HepG2 (cell line): ENCODE results near the gene S100P. TPM values are rescaled to one million over a fixed set of nuclear protein-coding genes. Genes with fewer than 3 reads are reported as not detected.

Source experiments
- CREB1 ChIP-seq, 2 experiments: fragments of 450-650 bp in 1 of 2; IDR thresholded peaks; 2 replicates each; pipeline ENCODE4 v1.6.1; 2016 to 2017; ENCODE audit warnings: control low read depth in 1 of 2, mild to moderate bottlenecking in 1 of 2, missing compliant biosample characterization in 1 of 2, missing genetic modification characterization in 1 of 2
- HNF1B ChIP-seq: sonication (generic); formaldehyde crosslinking; IDR thresholded peaks from 2 replicates; pipeline ENCODE4 v1.5.1; 2020; ENCODE audit warnings: mild to moderate bottlenecking, moderate library complexity, missing genetic modification reagents
- HOXA3 ChIP-seq: sonication (generic); formaldehyde crosslinking; IDR thresholded peaks from 2 replicates; pipeline ENCODE4 v1.5.0; 2020; ENCODE audit warnings: missing genetic modification reagents
- MTA3 ChIP-seq: sonication (generic); formaldehyde crosslinking; IDR thresholded peaks from 2 replicates; pipeline ENCODE4 v1.4.0; 2020; ENCODE audit warnings: missing genetic modification reagents
- NR0B2 ChIP-seq: sonication (generic); formaldehyde crosslinking; IDR thresholded peaks from 2 replicates; pipeline ENCODE4 v1.4.0; 2020; ENCODE audit warnings: mild to moderate bottlenecking, missing genetic modification reagents
- PPARG ChIP-seq: conservative IDR thresholded peaks from 2 replicates; pipeline ENCODE4 v1.6.1; 2016; ENCODE audit warnings: missing biosample characterization, missing genetic modification reagents
- SMAD1 ChIP-seq: sonication (generic); formaldehyde crosslinking; IDR thresholded peaks from 2 replicates; pipeline ENCODE4 v1.4.0; 2020; ENCODE audit warnings: missing genetic modification reagents, low read depth, mild to moderate bottlenecking, borderline replicate concordance
- ZBTB10 ChIP-seq: sonication (generic); formaldehyde crosslinking; IDR thresholded peaks from 2 replicates; pipeline ENCODE4 v1.4.0; 2020; ENCODE audit warnings: missing genetic modification reagents, borderline replicate concordance
- ZFP36L1 ChIP-seq: sonication (generic); formaldehyde crosslinking; IDR thresholded peaks from 2 replicates; pipeline ENCODE4 v1.8.0; 2022; ENCODE audit warnings: mild to moderate bottlenecking, missing genetic modification reagents, moderate library complexity
- ZNF143 ChIP-seq: sonication (generic); formaldehyde crosslinking; IDR thresholded peaks from 2 replicates; pipeline ENCODE4 v1.4.0; 2020; ENCODE audit warnings: missing genetic modification reagents
- ZNF207 ChIP-seq: fragments of 450-650 bp; IDR thresholded peaks from 2 replicates; pipeline ENCODE4 v1.6.1; 2016; ENCODE audit warnings: antibody characterized with exemption, borderline replicate concordance
- ZNF280D ChIP-seq: sonication (generic); formaldehyde crosslinking; IDR thresholded peaks from 2 replicates; pipeline ENCODE4 v1.5.1; 2020; ENCODE audit warnings: mild to moderate bottlenecking, missing genetic modification reagents
- ZNF569 ChIP-seq: sonication (generic); formaldehyde crosslinking; IDR thresholded peaks from 2 replicates; pipeline ENCODE4 v1.5.0; 2020; ENCODE audit warnings: mild to moderate bottlenecking, missing genetic modification reagents, moderate library complexity, borderline replicate concordance
- ZNF7 ChIP-seq: IDR thresholded peaks from 2 replicates; pipeline ENCODE4 v1.6.1; 2016; ENCODE audit warnings: missing biosample characterization, missing genetic modification reagents
- ZNF780A ChIP-seq: sonication (generic); formaldehyde crosslinking; IDR thresholded peaks from 2 replicates; pipeline ENCODE4 v1.8.0; 2022; ENCODE audit warnings: mild to moderate bottlenecking, missing genetic modification reagents, moderate library complexity
- ZNF816 ChIP-seq: sonication (generic); formaldehyde crosslinking; IDR thresholded peaks from 2 replicates; pipeline ENCODE4 v1.8.0; 2022; ENCODE audit warnings: missing genetic modification reagents, mild to moderate bottlenecking, borderline replicate concordance
- polyA plus RNA-seq, 8 experiments: library from polyadenylated mRNA; depleted of rRNA in 3 of 8; stranded (reverse) in 7 of 8; unstranded in 1 of 8; fragments of >200 nt; fragmentation: Illumina TruSeq in 4 of 8; extraction: Trizol in 4 of 8; gene quantifications; 2 replicates each; pipeline versions ENCODE4 v1.2.1 to v1.2.3, GENCODE V29; 2011 to 2016; ENCODE audit warnings: low read depth in 4 of 8, missing spikeins in 1 of 8, mixed read lengths in 1 of 8; ENCODE audit not compliant: insufficient read depth in 1 of 8
- total RNA-seq, 5 experiments: library from RNA; depleted of rRNA; stranded (reverse); fragments of >200 nt; fragmentation: Illumina TruSeq; extraction: Trizol; gene quantifications; 2 replicates each; pipeline ENCODE4 v1.2.3, GENCODE V29; 2016; ENCODE audit warnings: low read depth in 1 of 5
- TF ChIP-seq, protein P1 (sequence below): sonication (generic); formaldehyde crosslinking; IDR thresholded peaks from 2 replicates; pipeline ENCODE4 v1.5.1; 2020; ENCODE audit warnings: missing genetic modification reagents, mild to moderate bottlenecking, borderline replicate concordance

S100P gene
- total and polyA plus RNA-seq, 2 of the 13 experiments (the other 11 are each of a cell fraction or from before 2014, with no cell fraction given) = 278 to 1,649 TPM

DNA sequence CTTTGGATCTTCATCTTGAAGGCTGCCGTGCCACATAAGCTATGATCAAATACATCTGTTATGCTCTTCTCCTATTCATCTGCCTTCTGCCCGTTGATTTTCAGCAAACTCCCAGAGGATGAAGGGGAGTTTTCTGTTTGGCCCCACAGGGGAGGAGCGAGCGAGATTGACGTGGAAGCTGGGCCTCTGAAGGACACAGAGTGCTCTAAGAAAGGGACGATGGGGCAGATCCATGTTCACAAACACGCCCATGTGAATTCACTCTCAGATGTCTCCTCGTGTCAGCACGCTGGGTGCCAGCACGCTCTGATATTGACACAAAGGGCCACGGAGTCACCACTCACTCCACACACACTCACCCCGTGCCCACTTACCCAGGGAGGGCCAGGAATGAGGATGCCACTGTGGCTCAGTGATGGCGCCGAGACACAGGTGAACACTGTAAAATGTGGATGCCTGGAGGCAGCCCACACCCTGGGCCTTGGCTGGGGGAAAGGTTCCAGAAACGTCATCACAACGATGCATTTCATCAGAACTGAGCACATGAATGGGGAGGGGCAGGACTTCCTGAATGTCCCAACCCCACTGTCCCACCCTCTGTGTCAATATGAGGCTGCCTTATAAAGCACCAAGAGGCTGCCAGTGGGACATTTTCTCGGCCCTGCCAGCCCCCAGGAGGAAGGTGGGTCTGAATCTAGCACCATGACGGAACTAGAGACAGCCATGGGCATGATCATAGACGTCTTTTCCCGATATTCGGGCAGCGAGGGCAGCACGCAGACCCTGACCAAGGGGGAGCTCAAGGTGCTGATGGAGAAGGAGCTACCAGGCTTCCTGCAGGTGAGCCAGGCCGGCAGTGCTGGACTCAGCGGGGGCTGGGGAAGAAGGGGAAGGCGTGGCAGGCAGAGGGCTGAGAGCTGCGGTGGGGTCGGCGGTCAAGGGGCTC is at the start of gene S100P (continued):
- TF ChIP-seq CREB1 (IDR thresholded peaks at IDR 0.05) (peak; percentile 90), CREB1 (CRISPR knock-in tag; IDR thresholded peaks at IDR 0.05) (no peak), ZFP36L1 (CRISPR knock-in tag) (no peak), NR0B2 (CRISPR knock-in tag) (0 out of 2 replicates have a peak, but pooled peaks have one; percentile 37), ZNF280D (CRISPR knock-in tag) (peak; percentile 38; the same call in 1 of the 2 replicates), ZBTB10 (CRISPR knock-in tag) (no peak; the same call in 1 of the 2 replicates), HNF1B (CRISPR knock-in tag) (peak; percentile 94), MTA3 (CRISPR knock-in tag) (no peak), PPARG (peak; percentile 82), HOXA3 (CRISPR knock-in tag) (peak; percentile 92; the same call in 1 of the 2 replicates), ZNF7 (CRISPR knock-in tag) (no peak), SMAD1 (CRISPR knock-in tag) (no peak; the same call in 1 of the 2 replicates), ZNF569 (CRISPR knock-in tag) (no peak), ZNF207 (no peak), ZNF816 (CRISPR knock-in tag) (peak; percentile 81), ZNF143 (CRISPR knock-in tag) (peak; percentile 1; the same call in 1 of the 2 replicates), ZNF780A (CRISPR knock-in tag) (no peak)
- TF ChIP-seq, protein P1, sequence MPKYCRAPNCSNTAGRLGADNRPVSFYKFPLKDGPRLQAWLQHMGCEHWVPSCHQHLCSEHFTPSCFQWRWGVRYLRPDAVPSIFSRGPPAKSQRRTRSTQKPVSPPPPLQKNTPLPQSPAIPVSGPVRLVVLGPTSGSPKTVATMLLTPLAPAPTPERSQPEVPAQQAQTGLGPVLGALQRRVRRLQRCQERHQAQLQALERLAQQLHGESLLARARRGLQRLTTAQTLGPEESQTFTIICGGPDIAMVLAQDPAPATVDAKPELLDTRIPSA (CRISPR knock-in tag) = no peak
